Keratinocyte (primary cell): ENCODE data around the gene TBCA. TPM values are rescaled to one million over a fixed set of nuclear protein-coding genes. Genes with fewer than 3 reads are reported as not detected.
"Not testable (repeated sequence)": the region's sequence is repeated elsewhere in the genome, so short reads cannot be mapped to it uniquely, and the experiment has no call there.

ENCODE experiments used
- DNase-seq: peaks from one replicate; pipeline ENCODE4 v3.0.0-alpha.2; 2011; ENCODE audit warnings: low read depth, missing footprints, low spot score
- FAIRE-seq: peaks from 2 replicates; lab custom pipeline; 2011; peaks lifted over from hg19 to GRCh38; lab: Jason Lieb, UNC
- H2AFZ ChIP-seq: 2 replicates; pipeline ENCODE4 v1.6.0; 2012; ENCODE audit warnings: low read length, control low read depth, inconsistent platforms; ENCODE audit not compliant: control insufficient read depth
- H3K27ac ChIP-seq: 2 replicates; pipeline ENCODE4 v1.5.1; 2011; ENCODE audit warnings: low read length; ENCODE audit not compliant: control insufficient read depth, insufficient read depth
- H3K27me3 ChIP-seq: 3 replicates; pipeline ENCODE4 v1.6.0; 2011; ENCODE audit warnings: low read length; ENCODE audit not compliant: control insufficient read depth, insufficient read depth; ENCODE audit errors: extremely low read depth
- H3K36me3 ChIP-seq, 2 experiments: 2 replicates in 1 of 2; 3 replicates in 1 of 2; pipeline ENCODE4 v1.5.1; 2011; ENCODE audit warnings: low read length in 2 of 2, mild to moderate bottlenecking in 1 of 2; ENCODE audit not compliant: control insufficient read depth in 2 of 2, insufficient read depth in 2 of 2; ENCODE audit errors: extremely low read depth in 1 of 2
- H3K4me1 ChIP-seq: 3 replicates; pipeline ENCODE4 v1.5.1; 2011; ENCODE audit warnings: low read length; ENCODE audit not compliant: control insufficient read depth, insufficient read depth; ENCODE audit errors: extremely low read depth
- H3K4me2 ChIP-seq: 3 replicates; pipeline ENCODE4 v1.6.0; 2011; ENCODE audit warnings: low read depth, low read length; ENCODE audit not compliant: control insufficient read depth, insufficient read depth; ENCODE audit errors: extremely low read depth
- H3K4me3 ChIP-seq, 3 experiments: fragments of 200-600 bp in 1 of 3; sonication (generic) in 1 of 3; 2 replicates in 2 of 3; 3 replicates in 1 of 3; pipeline ENCODE4 v1.5.1; 2011 to 2016; ENCODE audit warnings: low read length in 3 of 3, mild to moderate bottlenecking in 3 of 3, control low read depth in 2 of 3, inconsistent platforms in 1 of 3, low read depth in 1 of 3, mixed read lengths in 1 of 3, mixed run types in 1 of 3, moderate library complexity in 1 of 3; ENCODE audit not compliant: control insufficient read depth in 2 of 3, insufficient read depth in 2 of 3; ENCODE audit errors: extremely low read depth in 1 of 3
- H3K79me2 ChIP-seq: 2 replicates; pipeline ENCODE4 v1.6.0; 2012; ENCODE audit warnings: low read length; ENCODE audit not compliant: control insufficient read depth, insufficient read depth
- H3K9ac ChIP-seq: 3 replicates; pipeline ENCODE4 v1.6.0; 2011; ENCODE audit warnings: low read length; ENCODE audit not compliant: control insufficient read depth, insufficient read depth; ENCODE audit errors: extremely low read depth
- H3K9me1 ChIP-seq: 3 replicates; pipeline ENCODE4 v1.6.0; 2011; ENCODE audit warnings: low read length; ENCODE audit not compliant: control insufficient read depth, insufficient read depth; ENCODE audit errors: extremely low read depth
- H3K9me3 ChIP-seq: 2 replicates; pipeline ENCODE4 v1.5.1; 2012; ENCODE audit warnings: low read depth, low read length; ENCODE audit not compliant: control insufficient read depth
- H4K20me1 ChIP-seq: 3 replicates; pipeline ENCODE4 v1.6.0; 2011; ENCODE audit warnings: low read length; ENCODE audit not compliant: control insufficient read depth, insufficient read depth; ENCODE audit errors: extremely low read depth
- CTCF ChIP-seq, 3 experiments: IDR thresholded peaks in 1 of 3; conservative IDR thresholded peaks in 1 of 3; optimal IDR thresholded peaks in 1 of 3; 2 replicates in 2 of 3; 3 replicates in 1 of 3; pipeline versions ENCODE3 to v1.5.1; 2011; ENCODE audit warnings: low read length in 3 of 3, mild to moderate bottlenecking in 3 of 3, moderate library complexity in 2 of 3, control low read depth in 1 of 3, inconsistent platforms in 1 of 3; ENCODE audit not compliant: insufficient read depth in 2 of 3; ENCODE audit errors: extremely low read depth in 1 of 3
- EZH2 ChIP-seq: IDR thresholded peaks from one replicate; pipeline ENCODE4 v1.6.1; 2012; ENCODE audit warnings: inconsistent platforms, mild to moderate bottlenecking, low read length, moderate library complexity
- dilution Hi-C: fragments of 300-500 bp; cut with MboI; formaldehyde crosslinking; loops from one replicate; pipeline ENCODE4 v1.7.0; 2020; ENCODE audit warnings: low sequenced_read_pairs; ENCODE audit not compliant: extremely low pct_ligation_motif_present
- polyA plus RNA-seq, 5 experiments: library from polyadenylated mRNA; depleted of rRNA in 3 of 5; stranded (reverse) in 3 of 5; stranded (forward) in 1 of 5; unstranded in 1 of 5; fragments of >200 nt; gene quantifications; 1 replicate in 1 of 5; 2 replicates in 3 of 5; 3 replicates in 1 of 5; pipeline versions ENCODE4 v1.2.1 to v1.2.3, GENCODE V29; 2011 to 2012; ENCODE audit warnings: missing spikeins in 2 of 5, low read depth in 1 of 5, low replicate concordance in 1 of 5

The TBCA gene
- polyA plus RNA-seq, 1 donor (not counting 4 experiments of a cell fraction or from before 2014, with no cell fraction given), result 225 TPM

- no peak for TF ChIP-seq EZH2
- TF ChIP-seq CTCF (optimal IDR thresholded peaks at IDR 0.05 in 1 of 3, IDR thresholded peaks at IDR 0.05 in 1 of 3, conservative IDR thresholded peaks at IDR 0.05 in 1 of 3; ENCODE audit: extremely low read depth in 1 of 3, insufficient read depth in 2 of 3, low read length in 3 of 3), result no peak
- Histone ChIP-seq H3K4me1 (no peaks in the 10 kb centered on the region), H3K27ac (no peak overlapping the region), H3K4me2 (no peak overlapping the region), H3K79me2 (peaks cover 20% of the 10 kb centered on the region), H3K27me3 (no peaks in the 10 kb centered on the region), H3K9ac (no peak overlapping the region), H4K20me1 (no peaks in the 10 kb centered on the region), H2AFZ (no peak overlapping the region), H3K4me3 (no peak overlapping the region), H3K9me1 (no peaks in the 10 kb centered on the region), H3K9me3 (no peaks in the 10 kb centered on the region), H3K36me3 (peaks cover 8 to 15% of the 10 kb centered on the region in 2 experiments)
- FAIRE-seq, result no peak
- dilution Hi-C loops, result no loop called here
- DNase-seq, result no peak
Observed at GRCh38 chr5:77707791-77708190, 68.3 kb downstream of the TBCA start.

GRCh38 chr5:77699569-77699968, 76.6 kb downstream of the TBCA start:
- H3K4me2 ChIP-seq, dilution Hi-C loops, FAIRE-seq, H3K4me1 ChIP-seq, H3K9me3 ChIP-seq, H4K20me1 ChIP-seq, H3K4me3 ChIP-seq, H3K36me3 ChIP-seq, H3K27ac ChIP-seq, H3K9me1 ChIP-seq, H3K9ac ChIP-seq, H3K27me3 ChIP-seq, DNase-seq, H2AFZ ChIP-seq: not testable (repeated sequence)
- H3K79me2 ChIP-seq, result peaks cover 43% of the 10 kb centered on the region

GRCh38 chr5:77698920-77699319, 77.2 kb downstream of the TBCA start:
- FAIRE-seq (no peak), DNase-seq (no peak)
- H3K9me1 ChIP-seq, result no peaks in the 10 kb centered on the region
- peaks cover 47% of the 10 kb centered on the region for H3K79me2 ChIP-seq
- H3K9me3 ChIP-seq, result no peaks in the 10 kb centered on the region
- H2AFZ ChIP-seq, result no peak overlapping the region
- dilution Hi-C loops, result no loop called here
- TF ChIP-seq EZH2 (no peak), CTCF (optimal IDR thresholded peaks at IDR 0.05 in 1 of 3, IDR thresholded peaks at IDR 0.05 in 1 of 3, conservative IDR thresholded peaks at IDR 0.05 in 1 of 3; ENCODE audit: extremely low read depth in 1 of 3, insufficient read depth in 2 of 3, low read length in 3 of 3) (no peak)
- peaks cover 0 to 1% of the 10 kb centered on the region in 2 experiments for H3K36me3 ChIP-seq
- H3K9ac ChIP-seq, result no peak overlapping the region
- no peak overlapping the region for H3K4me3 ChIP-seq
- H4K20me1 ChIP-seq, result peaks cover 3% of the 10 kb centered on the region
- no peak overlapping the region for H3K4me2 ChIP-seq
- no peaks in the 10 kb centered on the region for H3K27me3 ChIP-seq
- peaks cover 3% of the 10 kb centered on the region for H3K4me1 ChIP-seq
- no peak overlapping the region for H3K27ac ChIP-seq
